Measurements from ENCODE around the gene FAF1. TPM values are rescaled to one million over a fixed set of nuclear protein-coding genes. Genes with fewer than 3 reads are reported as not detected.

The FAF1 gene
- total RNA-seq, 1 donor from 2014 or later: 54.3 TPM

DNA sequence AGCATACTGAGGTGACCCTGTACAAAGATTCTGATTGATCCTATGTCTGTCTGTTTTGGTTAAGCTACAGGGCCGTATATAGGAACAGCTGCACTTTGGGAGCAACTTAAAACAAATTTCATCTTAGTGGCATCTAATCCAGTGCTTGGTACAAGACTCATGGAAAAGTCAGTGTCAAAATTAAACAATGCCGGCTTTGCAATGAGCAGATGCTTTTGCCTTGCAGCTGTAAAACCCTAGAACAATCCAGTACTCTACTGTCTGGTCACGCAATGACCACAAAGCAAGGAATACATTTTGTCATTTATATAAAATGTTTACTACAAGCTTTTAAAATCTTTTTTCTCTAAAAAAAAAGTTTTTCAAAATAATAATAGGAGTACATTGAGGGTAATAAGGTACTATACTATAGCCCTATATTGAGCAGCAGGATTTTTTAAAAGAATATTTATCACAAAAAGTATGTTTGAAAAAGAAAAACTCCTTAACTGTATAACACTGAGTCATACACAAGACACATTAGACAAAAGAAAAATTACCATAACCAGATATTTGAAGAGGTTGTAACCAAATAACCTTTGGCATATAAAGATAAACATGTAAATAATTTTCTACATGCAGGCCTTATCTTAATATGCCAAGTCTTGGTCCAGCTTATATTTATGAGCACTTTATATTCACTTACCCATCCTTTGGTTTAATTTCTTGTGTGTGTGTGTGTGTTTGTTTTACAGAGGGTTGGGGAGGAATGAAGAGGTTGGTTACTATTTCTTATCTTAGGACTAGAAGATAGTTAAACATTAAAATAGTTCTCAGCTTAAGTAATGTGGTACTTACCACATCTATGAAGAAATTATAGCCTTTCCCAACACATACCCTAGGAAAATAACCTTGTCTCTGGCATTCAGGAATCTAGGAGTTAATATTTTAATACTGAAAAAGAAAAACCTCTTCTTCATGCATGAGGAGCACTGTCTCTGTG lies 262.3 kb downstream of the FAF1 start:
- no peak for DNase-seq (ENCODE audit: low spot score)
- no peaks in the 10 kb centered on the region for H3K27me3 Mint-ChIP-seq (ENCODE audit: unreplicated experiment)
- TF ChIP-seq, protein P1, sequence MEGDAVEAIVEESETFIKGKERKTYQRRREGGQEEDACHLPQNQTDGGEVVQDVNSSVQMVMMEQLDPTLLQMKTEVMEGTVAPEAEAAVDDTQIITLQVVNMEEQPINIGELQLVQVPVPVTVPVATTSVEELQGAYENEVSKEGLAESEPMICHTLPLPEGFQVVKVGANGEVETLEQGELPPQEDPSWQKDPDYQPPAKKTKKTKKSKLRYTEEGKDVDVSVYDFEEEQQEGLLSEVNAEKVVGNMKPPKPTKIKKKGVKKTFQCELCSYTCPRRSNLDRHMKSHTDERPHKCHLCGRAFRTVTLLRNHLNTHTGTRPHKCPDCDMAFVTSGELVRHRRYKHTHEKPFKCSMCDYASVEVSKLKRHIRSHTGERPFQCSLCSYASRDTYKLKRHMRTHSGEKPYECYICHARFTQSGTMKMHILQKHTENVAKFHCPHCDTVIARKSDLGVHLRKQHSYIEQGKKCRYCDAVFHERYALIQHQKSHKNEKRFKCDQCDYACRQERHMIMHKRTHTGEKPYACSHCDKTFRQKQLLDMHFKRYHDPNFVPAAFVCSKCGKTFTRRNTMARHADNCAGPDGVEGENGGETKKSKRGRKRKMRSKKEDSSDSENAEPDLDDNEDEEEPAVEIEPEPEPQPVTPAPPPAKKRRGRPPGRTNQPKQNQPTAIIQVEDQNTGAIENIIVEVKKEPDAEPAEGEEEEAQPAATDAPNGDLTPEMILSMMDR (IDR thresholded peaks at IDR 0.05; ENCODE audit: unreplicated experiment): no peak
- H3K4me1 Mint-ChIP-seq (ENCODE audit: unreplicated experiment): no peaks in the 10 kb centered on the region
- no peaks in the 10 kb centered on the region for H3K36me3 Mint-ChIP-seq (ENCODE audit: low read depth, unreplicated experiment)
- no peaks in the 10 kb centered on the region for H3K9me3 Mint-ChIP-seq (ENCODE audit: unreplicated experiment)
- no peak overlapping the region for H3K4me3 Mint-ChIP-seq (ENCODE audit: unreplicated experiment)
- H3K27ac Mint-ChIP-seq (ENCODE audit: unreplicated experiment): no peak overlapping the region

DNA sequence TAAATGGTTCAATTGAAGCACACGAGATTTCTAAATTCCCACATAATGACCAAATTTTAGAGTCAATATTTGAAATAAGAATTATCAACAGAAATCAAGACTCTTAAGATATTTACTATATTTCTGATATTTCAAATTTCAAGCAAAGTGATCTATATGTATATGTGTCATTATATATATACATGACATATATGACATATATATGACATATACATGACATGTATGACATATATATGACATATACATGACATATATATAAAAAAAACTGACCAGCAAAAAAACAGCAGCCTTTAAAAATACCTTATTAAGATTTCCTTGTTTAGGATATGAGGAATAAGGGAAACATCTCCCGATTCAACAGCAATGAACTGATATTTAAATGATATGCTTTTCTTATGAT lies 266.2 kb downstream of the FAF1 start:
- no peaks in the 10 kb centered on the region for H3K9me3 Mint-ChIP-seq (ENCODE audit: unreplicated experiment)
- no peak overlapping the region for H3K27ac Mint-ChIP-seq (ENCODE audit: unreplicated experiment)
- no peaks in the 10 kb centered on the region for H3K27me3 Mint-ChIP-seq (ENCODE audit: unreplicated experiment)
- peaks cover 3% of the 10 kb centered on the region for H3K36me3 Mint-ChIP-seq (ENCODE audit: low read depth, unreplicated experiment)
- TF ChIP-seq, protein P1 (IDR thresholded peaks at IDR 0.05; ENCODE audit: unreplicated experiment): no peak
- DNase-seq (ENCODE audit: low spot score): no peak
- no peaks in the 10 kb centered on the region for H3K4me1 Mint-ChIP-seq (ENCODE audit: unreplicated experiment)
- H3K4me3 Mint-ChIP-seq (ENCODE audit: unreplicated experiment): no peak overlapping the region

DNA sequence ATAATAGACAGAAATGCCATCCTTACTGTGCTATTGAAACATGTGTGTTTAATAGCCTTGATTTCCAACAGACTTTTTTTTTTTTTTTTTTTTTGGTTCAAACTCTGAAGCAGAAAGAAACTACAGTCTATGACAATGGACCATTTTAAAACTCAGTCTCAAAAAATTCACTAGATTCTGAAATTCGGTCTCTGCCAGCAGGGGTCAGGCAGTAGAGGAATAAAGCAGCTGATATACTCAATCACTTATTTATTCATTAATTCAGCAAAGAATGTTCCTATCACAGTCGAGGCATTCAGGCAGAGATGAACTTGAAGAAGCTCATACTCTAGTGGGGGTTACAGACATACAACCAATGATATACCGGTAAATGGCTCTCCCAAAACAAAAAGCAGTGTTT lies 275.9 kb downstream of the FAF1 start:
- TF ChIP-seq, protein P1 (IDR thresholded peaks at IDR 0.05; ENCODE audit: unreplicated experiment): peak; percentile 18
- Mint-ChIP-seq H3K36me3 (ENCODE audit: low read depth, unreplicated experiment) (no peaks in the 10 kb centered on the region), H3K4me1 (ENCODE audit: unreplicated experiment) (no peaks in the 10 kb centered on the region), H3K4me3 (ENCODE audit: unreplicated experiment) (no peak overlapping the region), H3K27ac (ENCODE audit: unreplicated experiment) (no peak overlapping the region), H3K27me3 (ENCODE audit: unreplicated experiment) (no peaks in the 10 kb centered on the region), H3K9me3 (ENCODE audit: unreplicated experiment) (no peaks in the 10 kb centered on the region)
- no peak for DNase-seq (ENCODE audit: low spot score)

DNA sequence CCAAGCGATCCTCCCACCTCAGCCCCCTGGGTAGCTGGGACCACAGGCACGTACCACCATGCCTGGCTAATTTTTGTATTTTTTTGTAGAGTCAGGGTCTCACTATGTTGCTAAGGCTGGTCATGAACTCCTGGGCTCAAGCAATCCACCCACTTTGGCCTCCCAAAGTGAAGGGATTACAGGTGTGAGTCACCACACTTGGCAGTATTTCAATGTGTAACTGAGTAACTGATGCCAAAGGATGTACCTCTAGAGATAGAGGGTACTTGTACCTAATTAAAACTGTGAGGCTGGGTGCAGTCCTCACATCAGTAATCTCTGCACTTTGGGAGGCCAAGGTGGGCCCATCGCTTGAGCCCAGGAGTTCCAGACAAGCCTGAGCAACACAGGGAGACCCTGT lies 278.1 kb downstream of the FAF1 start:
- no peak for DNase-seq (ENCODE audit: low spot score)
- H3K36me3 Mint-ChIP-seq (ENCODE audit: low read depth, unreplicated experiment): no peaks in the 10 kb centered on the region
- no peak overlapping the region for H3K4me3 Mint-ChIP-seq (ENCODE audit: unreplicated experiment)
- no peak overlapping the region for H3K27ac Mint-ChIP-seq (ENCODE audit: unreplicated experiment)
- no peaks in the 10 kb centered on the region for H3K9me3 Mint-ChIP-seq (ENCODE audit: unreplicated experiment)
- TF ChIP-seq, protein P1 (IDR thresholded peaks at IDR 0.05; ENCODE audit: unreplicated experiment): no peak
- no peaks in the 10 kb centered on the region for H3K4me1 Mint-ChIP-seq (ENCODE audit: unreplicated experiment)
- H3K27me3 Mint-ChIP-seq (ENCODE audit: unreplicated experiment): no peaks in the 10 kb centered on the region

DNA sequence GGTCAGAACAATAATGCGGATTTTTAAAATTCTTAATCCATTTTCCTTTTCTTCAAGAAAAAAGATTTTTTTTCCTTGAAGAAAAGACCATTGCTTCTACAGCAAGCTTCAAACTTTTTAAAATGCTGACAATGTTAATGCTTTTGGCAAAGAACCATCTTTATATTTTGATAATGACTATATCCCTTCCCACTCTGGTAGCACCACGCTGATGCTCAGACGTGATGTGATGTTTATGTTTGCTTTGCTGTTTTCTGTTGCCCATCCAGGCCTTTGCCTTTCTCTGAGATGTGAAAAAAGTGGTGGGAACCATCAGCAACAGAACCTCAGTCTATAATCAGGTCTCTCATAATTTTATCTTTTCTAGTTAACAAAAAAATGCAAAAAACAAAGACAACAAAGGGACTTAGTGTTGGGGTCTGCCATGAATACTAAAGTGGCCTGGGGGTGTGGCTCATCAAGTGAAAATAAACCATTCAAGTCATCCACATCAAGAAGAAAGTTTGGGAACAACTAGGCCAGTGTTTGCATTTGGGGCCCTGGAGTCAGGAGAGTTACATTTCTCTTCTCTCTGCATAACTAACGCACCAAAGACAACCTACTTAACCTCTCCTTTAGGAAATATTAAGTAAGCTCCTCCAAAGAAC lies 292.2 kb downstream of the FAF1 start:
- H3K4me1 Mint-ChIP-seq (ENCODE audit: unreplicated experiment): peaks cover 3% of the 10 kb centered on the region
- TF ChIP-seq, protein P1 (IDR thresholded peaks at IDR 0.05; ENCODE audit: unreplicated experiment): no peak
- no peak for DNase-seq (ENCODE audit: low spot score)
- H3K9me3 Mint-ChIP-seq (ENCODE audit: unreplicated experiment): no peaks in the 10 kb centered on the region
- no peak overlapping the region for H3K27ac Mint-ChIP-seq (ENCODE audit: unreplicated experiment)
- no peaks in the 10 kb centered on the region for H3K27me3 Mint-ChIP-seq (ENCODE audit: unreplicated experiment)
- H3K4me3 Mint-ChIP-seq (ENCODE audit: unreplicated experiment): no peak overlapping the region
- H3K36me3 Mint-ChIP-seq (ENCODE audit: low read depth, unreplicated experiment): no peaks in the 10 kb centered on the region

All from endothelial cell (in vitro differentiated cells).